Measurements from ENCODE around the gene RAPGEF1. TPM values are rescaled to one million over a fixed set of nuclear protein-coding genes. Genes with fewer than 3 reads are reported as not detected.
"Not testable (repeated sequence)": the region's sequence is repeated elsewhere in the genome, so short reads cannot be mapped to it uniquely, and the experiment has no call there.

RAPGEF1 gene
- polyA plus RNA-seq, 5 donors = 35.6 to 44.8 (median 40.5) TPM

DNA sequence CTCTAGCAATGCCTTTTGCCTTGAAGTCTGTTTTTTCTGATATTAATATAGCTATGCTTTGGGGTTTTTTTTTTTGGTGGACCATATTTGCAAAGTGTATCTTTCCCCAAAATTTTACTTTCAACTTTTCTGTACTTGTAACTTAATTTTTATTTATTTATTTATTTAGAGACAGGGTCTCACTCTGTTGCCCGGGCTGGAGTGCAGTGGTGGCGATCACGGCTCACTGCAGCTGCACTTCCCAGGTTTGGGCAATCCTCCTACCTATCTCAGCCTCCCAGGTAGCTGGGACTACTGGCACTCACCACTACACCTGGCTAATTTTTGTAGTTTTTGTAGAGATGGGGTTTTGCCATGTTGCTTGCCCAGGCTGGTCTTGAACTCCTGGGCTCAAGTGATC, 173.7 kb downstream of the RAPGEF1 start:
- no peak for DNase-seq

DNA sequence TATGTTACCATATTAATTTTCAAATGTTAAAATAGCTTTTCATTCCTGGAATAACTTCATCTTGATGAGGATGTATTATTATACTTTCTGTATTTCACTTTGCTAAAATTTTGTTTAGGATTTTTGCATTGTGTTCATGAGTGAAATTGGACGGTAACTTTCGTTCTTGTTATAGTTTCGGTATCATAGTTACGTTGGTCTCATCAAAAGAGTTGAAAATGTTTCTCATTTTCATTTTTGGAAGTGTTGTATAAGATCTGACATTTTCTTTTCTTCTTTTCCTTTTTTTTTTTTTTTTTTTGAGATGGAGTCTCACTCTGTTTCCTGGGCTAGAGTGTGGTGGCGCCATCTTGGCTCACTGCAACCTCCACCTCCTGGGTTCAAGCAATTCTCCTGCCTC, 174.5 kb downstream of the RAPGEF1 start:
- no peak for DNase-seq

DNA sequence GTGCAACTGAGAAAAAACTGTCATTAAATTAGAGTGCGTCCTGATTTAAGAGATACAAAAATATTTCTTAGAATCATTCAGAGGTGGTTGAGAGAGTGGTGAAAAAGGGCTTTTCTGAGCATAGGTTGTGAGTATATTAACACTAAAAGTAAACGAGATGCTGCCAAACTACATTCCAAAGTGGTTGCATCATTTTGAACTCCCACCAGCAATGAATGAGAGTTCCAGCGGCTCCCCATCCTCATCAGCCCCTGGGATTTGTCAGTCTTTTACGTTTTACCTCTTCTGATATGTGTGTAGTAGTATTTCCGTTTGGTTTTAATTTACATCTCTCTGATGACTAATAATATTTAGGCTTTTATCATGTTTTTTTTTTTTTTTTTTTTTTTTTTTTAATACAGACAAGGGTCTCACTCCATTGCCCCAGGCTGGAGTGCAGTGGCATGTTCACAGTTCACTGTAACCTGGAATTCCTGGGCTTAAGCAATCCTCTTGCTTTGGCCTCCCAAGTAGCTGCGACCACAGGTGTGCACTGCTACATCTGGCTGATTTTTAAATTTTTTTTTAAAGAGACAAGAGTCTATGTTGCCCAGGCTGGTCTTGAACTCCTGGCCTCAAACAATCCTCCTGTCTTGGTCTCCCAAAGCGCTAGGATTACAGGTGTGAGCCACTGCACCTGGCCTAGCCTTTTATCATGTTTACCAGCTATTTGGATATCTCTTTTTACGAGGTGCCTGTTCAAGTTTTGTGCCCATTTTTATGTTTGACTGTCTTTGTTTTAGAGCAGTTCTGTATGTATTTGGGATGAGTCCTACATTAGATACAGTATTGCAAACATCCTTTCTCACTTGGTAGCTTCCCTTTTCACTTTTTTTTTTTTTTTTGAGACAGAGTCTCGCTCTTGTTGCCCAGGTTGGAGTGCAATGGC, 177.6 kb downstream of the RAPGEF1 start:
- DNase-seq = no peak

DNA sequence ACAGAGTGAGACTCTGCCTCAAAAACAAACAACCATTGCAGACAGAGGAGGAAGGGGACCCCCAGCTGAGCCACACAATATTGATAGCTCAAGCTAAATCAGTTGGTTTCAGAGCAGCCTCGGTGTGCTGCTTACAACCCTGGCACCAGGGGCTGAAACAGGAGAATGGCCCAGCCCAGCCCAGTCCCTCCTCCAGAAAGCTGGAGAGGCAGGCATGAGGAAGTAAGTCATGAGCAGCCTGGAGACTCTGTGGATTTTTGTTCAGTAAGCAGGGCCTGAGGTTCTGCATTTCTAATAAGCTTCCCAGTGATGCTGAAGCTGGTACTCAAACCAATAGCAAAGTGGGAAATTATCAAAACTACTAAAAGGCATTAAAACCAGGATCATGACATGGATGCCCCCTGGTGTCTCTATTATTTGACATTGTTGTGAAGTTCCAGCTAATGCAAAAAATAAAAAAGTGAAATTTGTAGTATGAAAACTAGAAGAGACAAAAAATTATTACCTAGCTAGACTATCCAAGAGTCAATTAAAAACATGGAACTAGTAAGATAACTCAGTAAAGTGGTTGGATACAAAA, 180.4 kb downstream of the RAPGEF1 start:
- DNase-seq = no peak

DNA sequence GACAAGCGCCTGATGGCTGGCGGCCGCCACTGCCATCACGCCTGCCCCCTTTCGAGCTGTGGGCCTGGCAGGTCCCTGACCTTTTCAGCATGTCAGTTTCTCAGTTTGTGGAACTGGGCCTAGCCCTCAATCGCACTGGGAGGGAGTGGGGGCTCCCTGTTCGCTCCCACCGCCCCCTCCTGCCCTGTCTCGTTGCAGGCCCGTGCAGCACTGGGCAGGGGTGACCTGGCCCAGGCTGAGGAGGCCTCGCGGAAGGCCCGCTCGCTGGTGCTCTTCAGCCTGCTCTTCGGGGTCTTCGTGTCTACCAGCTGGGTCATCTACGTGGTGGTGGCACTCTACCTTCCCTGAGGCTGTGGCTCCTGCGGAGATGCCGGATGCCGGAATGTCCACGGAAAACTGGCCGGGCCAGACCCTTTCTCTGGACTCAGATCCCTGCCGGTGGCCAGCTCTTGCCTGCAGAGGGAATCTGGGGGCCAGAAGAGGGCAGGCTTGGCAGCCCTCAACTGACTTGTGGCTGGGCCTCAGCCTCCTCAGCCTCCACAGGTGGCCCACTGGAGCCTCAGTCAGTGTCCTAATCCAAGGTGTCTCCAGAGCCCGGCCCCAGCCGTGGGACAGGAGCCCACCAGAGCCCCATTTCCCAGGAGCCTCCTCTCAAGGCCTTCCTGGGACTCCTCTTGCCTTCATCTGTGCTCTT, 181.9 kb downstream of the RAPGEF1 start:
- DNase-seq = no peak

DNA sequence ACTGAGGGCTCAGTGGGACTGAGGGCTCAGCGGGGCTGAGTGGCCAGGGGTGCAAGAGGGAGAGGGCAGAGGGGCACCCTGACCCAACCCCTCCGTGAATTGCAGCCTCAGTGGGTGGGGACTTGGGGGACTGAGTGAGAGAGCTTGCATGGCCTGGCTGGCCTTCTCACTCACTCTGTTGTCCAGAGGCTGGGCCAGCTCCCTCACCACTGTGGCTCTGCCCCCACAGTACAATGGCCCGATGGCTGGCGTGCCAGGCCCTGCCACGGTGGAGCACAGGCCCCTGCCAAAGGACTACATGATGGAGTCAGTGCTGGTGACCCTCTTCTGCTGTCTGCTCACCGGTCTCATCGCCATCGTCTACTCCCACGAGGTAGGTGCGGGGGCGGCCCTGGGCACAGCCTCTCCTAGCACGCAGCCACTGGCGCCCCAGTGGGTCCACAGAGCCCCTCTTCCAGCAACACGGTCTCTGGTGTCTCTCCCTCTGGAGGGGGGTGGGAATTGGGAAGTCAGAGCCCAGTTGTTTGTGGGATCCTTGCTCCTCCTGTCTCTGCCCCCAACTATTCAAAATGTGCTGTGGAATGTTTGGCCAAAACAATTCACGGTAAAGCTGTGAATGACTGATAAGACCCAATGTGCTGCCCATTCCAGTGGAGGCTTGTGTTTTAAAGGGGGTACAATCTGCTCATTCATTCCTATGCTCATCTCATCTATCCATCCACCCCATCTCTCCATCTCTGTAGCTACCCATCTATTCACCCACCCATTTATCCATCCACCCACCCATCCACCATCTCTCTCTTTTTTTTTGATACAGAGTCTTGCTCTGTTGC, 183.8 kb downstream of the RAPGEF1 start:
- no peak for DNase-seq

GRCh38 chr9:131554843-131555351, 185.0 kb downstream of the RAPGEF1 start:
- DNase-seq = no peak

GRCh38 chr9:131554087-131554842, 185.6 kb downstream of the RAPGEF1 start:
- DNase-seq = no peak

GRCh38 chr9:131552030-131552429, 187.8 kb downstream of the RAPGEF1 start:
- DNase-seq = no peak

DNA sequence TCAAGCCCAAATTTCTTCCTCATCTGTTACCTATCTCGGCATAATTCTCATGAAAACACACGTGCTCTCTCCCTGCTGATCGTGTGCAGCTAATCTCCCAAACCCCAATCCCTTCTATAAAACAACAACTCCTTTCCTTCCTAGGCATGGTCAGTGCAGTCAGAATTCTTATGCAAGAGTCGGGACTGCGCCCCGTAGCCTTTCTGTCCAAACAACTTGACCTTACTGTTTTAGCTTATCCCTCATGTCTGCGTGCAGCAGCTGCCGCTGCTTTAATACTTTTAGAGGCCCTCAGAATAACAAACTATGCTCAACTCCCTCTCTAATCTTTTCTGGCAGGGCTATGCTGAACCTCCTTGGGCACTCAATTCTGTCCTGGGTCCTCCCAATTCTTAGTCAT, 189.4 kb downstream of the RAPGEF1 start:
- DNase-seq = not testable (repeated sequence)

DNA sequence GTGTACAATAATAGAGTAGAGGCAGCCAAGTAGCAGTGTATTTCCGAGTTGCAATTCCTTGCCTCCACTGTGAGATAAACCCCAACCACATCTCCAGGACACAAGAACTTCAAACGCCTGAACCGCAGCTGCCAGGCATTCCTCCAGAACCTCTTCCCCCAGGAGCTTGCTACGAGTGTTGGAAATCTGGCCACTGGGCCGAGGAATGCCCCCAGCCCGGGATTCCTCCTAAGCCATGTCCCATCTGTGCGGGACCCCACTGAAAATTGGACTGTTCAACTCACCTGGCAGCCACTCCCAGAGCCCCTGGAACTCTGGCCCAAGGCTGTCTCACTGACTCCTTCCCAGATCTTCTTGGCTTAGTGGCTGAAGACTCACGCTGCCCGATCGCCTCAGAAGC, 190.7 kb downstream of the RAPGEF1 start:
- DNase-seq = not testable (repeated sequence)

GRCh38 chr9:131546336-131547084, 193.4 kb downstream of the RAPGEF1 start:
- DNase-seq = peak; percentile 50 to 57

DNA sequence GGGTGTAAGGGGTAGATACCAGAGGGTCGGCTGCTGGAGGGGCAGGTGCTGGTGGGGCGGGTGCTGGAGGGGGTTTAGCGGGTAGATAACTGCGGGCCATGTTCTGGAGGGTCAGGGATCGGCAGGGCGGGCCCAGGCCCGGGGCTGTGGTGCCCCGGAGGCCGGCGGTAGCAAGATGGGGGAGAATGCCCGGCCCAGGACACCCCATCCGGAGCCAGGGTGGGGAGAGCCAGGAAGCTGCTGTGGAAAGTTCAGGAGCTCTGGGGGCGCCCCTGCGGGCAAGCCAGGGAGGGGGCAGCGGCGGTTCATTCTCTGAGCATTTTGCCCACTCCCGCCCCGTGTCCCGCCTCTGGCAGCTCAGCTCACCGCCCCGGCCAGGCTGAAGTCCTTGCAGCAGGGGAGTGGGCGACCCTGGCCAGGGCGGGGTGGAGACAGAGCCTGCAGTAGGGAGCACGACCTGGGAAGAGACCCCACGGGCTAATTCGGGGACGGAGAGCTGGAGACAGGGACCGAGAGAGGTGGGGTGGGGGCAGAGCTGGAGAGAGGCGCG, 194.0 kb downstream of the RAPGEF1 start:
- no peak for DNase-seq

- peak; percentile 69 to 75 for DNase-seq
Observed at GRCh38 chr9:131545003-131545785, 194.7 kb downstream of the RAPGEF1 start, which contains the start of gene PRRT1B. Gene PRRT1B, plus strand, starts transcription at chr9:131545523. Its CDS starts 93 bp downstream, at chr9:131545616.

- DNase-seq = no peak
Observed at GRCh38 chr9:131543141-131543540, 196.7 kb downstream of the RAPGEF1 start.

DNA sequence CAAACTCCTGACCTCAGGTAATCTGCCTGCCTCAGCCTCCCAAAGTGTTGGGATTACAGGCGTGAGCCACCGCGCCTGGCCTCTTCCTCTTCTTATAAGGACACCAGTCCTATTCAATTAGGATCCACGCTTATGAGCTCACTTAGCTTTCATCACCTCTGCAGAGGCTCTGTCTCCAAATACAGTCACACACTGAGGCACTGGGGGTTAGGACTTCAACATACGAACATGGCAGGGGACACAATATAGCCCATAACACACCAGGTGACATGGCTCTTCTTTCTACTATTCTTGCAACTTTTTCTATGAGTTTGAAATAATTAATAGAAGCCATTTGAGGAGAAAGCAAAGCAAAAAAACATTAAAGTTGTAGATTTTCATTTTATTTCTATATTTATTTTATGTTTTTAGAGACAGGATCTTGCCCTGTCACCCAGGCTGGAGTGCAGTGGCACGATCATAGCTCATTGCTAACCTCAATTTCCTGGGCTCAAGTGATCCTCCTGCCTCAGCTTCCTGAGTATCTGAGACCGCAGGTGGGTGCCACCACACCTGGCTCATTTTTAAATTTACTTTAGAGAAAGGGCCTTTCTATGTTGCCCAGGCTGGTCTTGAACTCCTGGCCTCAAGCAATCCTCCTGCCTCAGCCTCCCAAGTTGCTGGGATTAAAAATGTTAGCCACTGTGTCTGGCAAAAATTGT, 200.5 kb downstream of the RAPGEF1 start:
- no peak for DNase-seq

DNA sequence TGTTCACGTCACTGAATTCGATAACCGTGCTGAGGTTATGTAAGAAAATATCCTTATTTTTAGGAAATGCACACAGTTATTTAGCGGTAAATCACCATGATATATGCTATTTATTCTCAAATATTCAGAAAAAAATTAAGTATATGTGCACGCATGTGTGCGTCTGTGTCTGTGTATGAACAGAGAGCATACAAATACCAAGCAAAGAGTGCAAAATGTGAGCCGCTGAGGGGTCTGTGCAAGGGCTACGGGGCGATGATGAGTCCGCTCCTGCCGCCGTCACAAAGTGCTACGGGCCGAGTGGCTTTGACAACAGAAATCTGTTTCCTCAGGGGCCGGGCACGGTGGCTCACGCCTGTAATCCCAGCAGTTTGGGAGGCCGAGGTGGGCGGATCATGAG, 201.9 kb downstream of the RAPGEF1 start:
- DNase-seq = no peak

DNA sequence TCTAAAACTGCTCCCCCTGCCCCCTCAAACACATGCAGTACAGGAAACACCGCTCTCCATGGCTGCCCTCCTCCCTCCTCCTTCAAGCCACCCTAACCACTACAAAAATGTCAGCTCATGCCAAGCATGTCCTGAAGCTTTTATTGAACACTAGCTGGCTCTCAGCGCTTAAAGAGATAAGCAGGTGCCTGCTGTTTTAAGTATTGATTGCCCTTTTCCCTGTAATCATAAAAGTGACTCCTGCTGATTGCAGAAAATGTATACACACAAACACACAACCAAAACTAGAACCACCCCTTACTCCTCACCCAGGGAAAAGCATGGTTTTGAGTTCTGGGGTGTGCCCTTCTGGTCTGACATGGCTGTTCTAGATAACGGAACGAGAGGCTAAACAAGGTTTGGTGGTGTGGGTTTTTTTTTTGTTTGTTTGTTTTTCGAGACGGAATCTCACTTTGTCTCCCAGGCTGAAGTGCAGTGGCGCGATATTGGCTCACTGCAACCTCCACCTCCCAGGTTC, 205.1 kb downstream of the RAPGEF1 start:
- DNase-seq = no peak

Data from right lung (tissue), 5 donors.